BJ (cell line): ENCODE measurements around the gene CCNB1. TPM values are rescaled to one million over a fixed set of nuclear protein-coding genes. Genes with fewer than 3 reads are reported as not detected.
A peak's percentile ranks its signal among the peaks of the same experiment; 100 is the strongest.
"Not testable (repeated sequence)": the region's sequence is repeated elsewhere in the genome, so short reads cannot be mapped to it uniquely, and the experiment has no call there.

ENCODE experiments used
- CTCF ChIA-PET: fragments of 350-600 bp; formaldehyde crosslinking; extraction: SDS; loops from one replicate; lab custom pipeline; 2021; ENCODE audit warnings: antibody characterized with exemption, inconsistent platforms; lab: Yijun Ruan, JAX
- POLR2A ChIA-PET: fragments of 300-600 bp; sonication (Branson Sonifier 250); formaldehyde crosslinking; extraction: SDS; loops from one replicate; lab custom pipeline; 2021; ENCODE audit warnings: antibody characterized with exemption; lab: Charles Lee
- DNase-seq: peaks from one replicate; pipeline ENCODE4 v3.0.0-alpha.2; 2011; ENCODE audit warnings: low read depth
- H3K27me3 ChIP-seq: 2 replicates; pipeline ENCODE4 v1.6.0; 2011; ENCODE audit warnings: low read length; ENCODE audit not compliant: control insufficient read depth, insufficient read depth
- H3K36me3 ChIP-seq: 2 replicates; pipeline ENCODE4 v1.5.1; 2011; ENCODE audit warnings: low read length; ENCODE audit not compliant: control insufficient read depth, insufficient read depth
- H3K4me3 ChIP-seq: 2 replicates; pipeline ENCODE4 v1.5.1; 2011; ENCODE audit warnings: low read depth, mild to moderate bottlenecking, control low read depth, low read length
- polyA plus RNA-seq: library from polyadenylated mRNA; depleted of rRNA; stranded (reverse); fragments of >200 nt; gene quantifications from 2 replicates; pipeline ENCODE4 v1.2.3, GENCODE V29; 2011
- TF ChIP-seq, protein P1 (sequence below): IDR thresholded peaks from 2 replicates; pipeline ENCODE4 v1.5.1; 2011; ENCODE audit warnings: low read depth, mild to moderate bottlenecking, control low read depth, inconsistent platforms, low read length, moderate library complexity; ENCODE audit not compliant: insufficient read depth

The CCNB1 gene
- polyA plus RNA-seq, 1 experiment = 67.0 TPM

DNA sequence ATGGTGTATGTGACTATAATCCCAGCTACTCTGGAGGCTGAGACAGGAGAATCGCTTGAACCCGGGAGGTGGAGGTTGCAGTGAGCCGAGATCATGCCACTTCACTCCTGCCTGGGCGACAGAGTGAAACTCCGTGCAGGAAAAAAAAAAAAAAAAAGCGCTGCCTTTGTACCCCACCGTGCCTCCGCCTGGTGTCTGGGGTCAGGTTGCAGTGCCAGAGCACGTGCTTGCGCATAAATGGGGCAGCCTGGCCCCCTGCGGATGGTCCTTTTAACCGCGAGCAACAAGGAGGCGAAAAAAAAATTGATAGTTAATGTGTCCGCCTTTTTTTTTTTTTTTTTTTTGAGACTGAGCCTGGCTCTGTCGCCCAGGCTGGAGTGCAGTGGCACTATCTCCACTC lies 6.3 kb upstream of the CCNB1 start:
- CTCF ChIA-PET = interaction anchor here (1.3 kb wide), 1 partner anchor 14 kb away, joined by 3 read pairs; no protein-coding TSS in a partner anchor
- Histone ChIP-seq H3K36me3 (no peaks in the 10 kb centered on the region), H3K27me3 (no peaks in the 10 kb centered on the region), H3K4me3 (no peak overlapping the region)
- no peak for DNase-seq
- TF ChIP-seq, protein P1, sequence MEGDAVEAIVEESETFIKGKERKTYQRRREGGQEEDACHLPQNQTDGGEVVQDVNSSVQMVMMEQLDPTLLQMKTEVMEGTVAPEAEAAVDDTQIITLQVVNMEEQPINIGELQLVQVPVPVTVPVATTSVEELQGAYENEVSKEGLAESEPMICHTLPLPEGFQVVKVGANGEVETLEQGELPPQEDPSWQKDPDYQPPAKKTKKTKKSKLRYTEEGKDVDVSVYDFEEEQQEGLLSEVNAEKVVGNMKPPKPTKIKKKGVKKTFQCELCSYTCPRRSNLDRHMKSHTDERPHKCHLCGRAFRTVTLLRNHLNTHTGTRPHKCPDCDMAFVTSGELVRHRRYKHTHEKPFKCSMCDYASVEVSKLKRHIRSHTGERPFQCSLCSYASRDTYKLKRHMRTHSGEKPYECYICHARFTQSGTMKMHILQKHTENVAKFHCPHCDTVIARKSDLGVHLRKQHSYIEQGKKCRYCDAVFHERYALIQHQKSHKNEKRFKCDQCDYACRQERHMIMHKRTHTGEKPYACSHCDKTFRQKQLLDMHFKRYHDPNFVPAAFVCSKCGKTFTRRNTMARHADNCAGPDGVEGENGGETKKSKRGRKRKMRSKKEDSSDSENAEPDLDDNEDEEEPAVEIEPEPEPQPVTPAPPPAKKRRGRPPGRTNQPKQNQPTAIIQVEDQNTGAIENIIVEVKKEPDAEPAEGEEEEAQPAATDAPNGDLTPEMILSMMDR = no peak
- POLR2A ChIA-PET = no interaction called here

GRCh38 chr5:69167493-69167855 lies 524 bp downstream of the CCNB1 start:
- Histone ChIP-seq H3K4me3 (peak overlapping the region; percentile 59), H3K36me3 (no peaks in the 10 kb centered on the region), H3K27me3 (no peaks in the 10 kb centered on the region)
- POLR2A ChIA-PET = no interaction called here
- TF ChIP-seq, protein P1 = no peak
- CTCF ChIA-PET = interaction anchor here (1.3 kb wide), 1 partner anchor 167 kb away, joined by 3 read pairs; no protein-coding TSS in a partner anchor
- DNase-seq = no peak

GRCh38 chr5:69167929-69168328 lies 979 bp downstream of the CCNB1 start:
- TF ChIP-seq, protein P1 = no peak
- H3K36me3 ChIP-seq = no peaks in the 10 kb centered on the region
- H3K4me3 ChIP-seq = peak overlapping the region; percentile 59
- H3K27me3 ChIP-seq = no peaks in the 10 kb centered on the region
- POLR2A ChIA-PET = no interaction called here
- CTCF ChIA-PET = interaction anchor here (1.0 to 1.3 kb wide), 2 partner anchors 11 to 167 kb away, joined by 3 to 5 read pairs; no protein-coding TSS in a partner anchor
- DNase-seq = no peak

- peaks cover 1% of the 10 kb centered on the region; the same call in 1 of the 2 replicates for H3K36me3 ChIP-seq
- POLR2A ChIA-PET = no interaction called here
- TF ChIP-seq, protein P1 = no peak
- no peaks in the 10 kb centered on the region for H3K27me3 ChIP-seq
- H3K4me3 ChIP-seq = no peak overlapping the region
- CTCF ChIA-PET = no interaction called here
- no peak for DNase-seq
These were observed 3.5 kb downstream of the CCNB1 start for GRCh38 chr5:69170495-69170894.

DNA sequence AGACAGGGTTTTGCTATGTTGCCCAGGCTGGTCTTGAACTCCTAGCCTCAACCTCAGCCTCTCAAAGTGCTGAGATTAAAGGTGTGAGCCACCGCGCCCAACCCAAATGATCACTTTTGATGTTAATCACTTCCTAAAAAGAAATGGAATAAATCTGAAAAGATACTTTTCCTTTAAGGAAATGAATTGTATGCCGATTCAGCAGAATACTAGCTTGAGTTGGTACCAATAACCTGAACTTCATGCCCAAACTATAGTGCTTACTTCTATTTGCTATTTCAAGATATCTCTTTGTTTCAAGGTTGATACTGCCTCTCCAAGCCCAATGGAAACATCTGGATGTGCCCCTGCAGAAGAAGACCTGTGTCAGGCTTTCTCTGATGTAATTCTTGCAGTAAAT lies 4.0 kb downstream of the CCNB1 start:
- peaks cover 1% of the 10 kb centered on the region; the same call in 1 of the 2 replicates for H3K36me3 ChIP-seq
- CTCF ChIA-PET = no interaction called here

GRCh38 chr5:69181659-69182293 lies 14.8 kb downstream of the CCNB1 start:
- H3K36me3 ChIP-seq, DNase-seq, POLR2A ChIA-PET, H3K27me3 ChIP-seq, H3K4me3 ChIP-seq: not testable (repeated sequence)
- CTCF ChIA-PET = interaction anchor here (0.5 to 0.6 kb wide), 2 partner anchors 109 to 121 kb away, joined by 3 to 7 read pairs; no protein-coding TSS in a partner anchor

More for the DNA sequence above, 4.0 kb downstream of the CCNB1 start:
- Histone ChIP-seq H3K27me3 (no peaks in the 10 kb centered on the region), H3K4me3 (no peak overlapping the region)
- POLR2A ChIA-PET = no interaction called here
- TF ChIP-seq, protein P1 = no peak
- no peak for DNase-seq
